HepG2 (cell line): ENCODE measurements around the gene DUSP22. TPM values are rescaled to one million over a fixed set of nuclear protein-coding genes. Genes with fewer than 3 reads are reported as not detected.

ENCODE experiments used
- ATAC-seq: fragments of 200-7000 bp; cut with Tn5 transposase; 3 replicates; pipeline ENCODE4 v1.9.1; 2020; ENCODE audit warnings: mild to moderate bottlenecking, moderate library complexity
- BruUV-seq: library from RNA; stranded (reverse); fragments of 400-500 nt; replicated peaks from 2 replicates; lab custom pipeline; 2021; lab: Mats Ljungman, UMichigan
- CTCF ChIA-PET: fragments of 300-600 bp; formaldehyde crosslinking; extraction: SDS; loops from one replicate; lab custom pipeline; 2021; ENCODE audit warnings: low total read pairs, inconsistent platforms, low intra/inter-chr PET ratio; lab: Yijun Ruan, JAX
- POLR2A ChIA-PET: fragments of 350-600 bp; sonication (Branson Sonifier 250); formaldehyde crosslinking; loops from one replicate; lab custom pipeline; 2020; ENCODE audit warnings: antibody characterized with exemption, inconsistent platforms; lab: Yijun Ruan, JAX
- DNase-seq: peaks from one replicate; pipeline ENCODE4 v3.0.0-alpha.2; 2015; ENCODE audit warnings: low spot score
- FAIRE-seq: peaks from 3 replicates; lab custom pipeline; 2011; peaks lifted over from hg19 to GRCh38; lab: Jason Lieb, UNC
- H2AFZ ChIP-seq: one replicate; pipeline ENCODE4 v1.6.1; 2011; ENCODE audit warnings: low read length, inconsistent platforms
- H3K27ac ChIP-seq: fragments of 300-600 bp; 3 replicates; pipeline ENCODE4 v1.8.0; 2011; ENCODE audit warnings: mixed run types, mild to moderate bottlenecking, mixed read lengths, low read length, inconsistent platforms; ENCODE audit not compliant: insufficient read depth; ENCODE audit errors: extremely low read length
- H3K27me3 ChIP-seq, 2 experiments: fragments of 200-600 bp in 1 of 2; 2 replicates in 1 of 2; 3 replicates in 1 of 2; pipeline versions ENCODE4 v1.6.0 to v1.8.0; 2011; ENCODE audit warnings: low read length in 2 of 2, mild to moderate bottlenecking in 2 of 2, moderate library complexity in 2 of 2, inconsistent platforms in 1 of 2; ENCODE audit not compliant: insufficient read depth in 2 of 2, control insufficient read depth in 1 of 2
- H3K36me3 ChIP-seq, 2 experiments: fragments of 200-600 bp in 1 of 2; replicated peaks in 1 of 2; 2 replicates in 1 of 2; 3 replicates in 1 of 2; pipeline versions ENCODE4 v1.5.1 to v1.8.0; 2011; ENCODE audit warnings: low read length in 2 of 2, inconsistent platforms in 1 of 2; ENCODE audit not compliant: insufficient read depth in 2 of 2, control insufficient read depth in 1 of 2
- H3K4me1 ChIP-seq: 2 replicates; pipeline ENCODE4 v1.5.1; 2012; ENCODE audit warnings: low read length, inconsistent platforms; ENCODE audit not compliant: insufficient read depth
- H3K4me2 ChIP-seq: 2 replicates; pipeline ENCODE4 v1.6.0; 2011; ENCODE audit warnings: low read depth, low read length, inconsistent platforms
- H3K4me3 ChIP-seq, 3 experiments: fragments of 200-600 bp in 1 of 3; sonication (generic), shearing (Covaris generic) in 1 of 3; replicated peaks in 1 of 3; 2 replicates each; pipeline ENCODE4 v1.5.1; 2011 to 2016; ENCODE audit warnings: low read length in 3 of 3, inconsistent platforms in 2 of 3, low read depth in 2 of 3, mild to moderate bottlenecking in 2 of 3, control low read depth in 1 of 3, mixed read lengths in 1 of 3; ENCODE audit not compliant: insufficient read depth in 1 of 3
- H3K79me2 ChIP-seq: one replicate; pipeline ENCODE4 v1.6.1; 2011; ENCODE audit warnings: low read length, inconsistent platforms; ENCODE audit not compliant: insufficient read depth
- H3K9ac ChIP-seq: 2 replicates; pipeline ENCODE4 v1.6.0; 2011; ENCODE audit warnings: mild to moderate bottlenecking, low read depth, low read length, inconsistent platforms; ENCODE audit not compliant: insufficient read depth
- H3K9me3 ChIP-seq: 2 replicates; pipeline ENCODE4 v1.5.1; 2012; ENCODE audit warnings: mild to moderate bottlenecking, low read length
- H4K20me1 ChIP-seq: 2 replicates; pipeline ENCODE4 v1.6.0; 2011; ENCODE audit warnings: inconsistent platforms, mild to moderate bottlenecking, low read length, moderate library complexity; ENCODE audit not compliant: insufficient read depth
- CEBPB ChIP-seq: IDR thresholded peaks from 2 replicates; pipeline ENCODE4 v1.6.1; 2011; ENCODE audit warnings: low read depth, low read length, improper control_type of control experiment, borderline replicate concordance
- GATAD2A ChIP-seq: IDR thresholded peaks from 2 replicates; pipeline ENCODE4 v1.6.1; 2016
- HNF4A ChIP-seq: sonication (generic); formaldehyde crosslinking; IDR thresholded peaks from 2 replicates; pipeline ENCODE4 v1.4.0; 2020; ENCODE audit warnings: missing genetic modification reagents
- ZBTB33 ChIP-seq: sonication (generic); formaldehyde crosslinking; IDR thresholded peaks from 2 replicates; pipeline ENCODE4 v1.4.0; 2020; ENCODE audit warnings: missing genetic modification reagents
- ZBTB38 ChIP-seq: sonication (generic); formaldehyde crosslinking; IDR thresholded peaks from 2 replicates; pipeline ENCODE4 v1.5.1; 2020; ENCODE audit warnings: mild to moderate bottlenecking, missing genetic modification reagents
- ZNF30 ChIP-seq: sonication (generic); formaldehyde crosslinking; IDR thresholded peaks from 2 replicates; pipeline ENCODE4 v1.5.0; 2020; ENCODE audit warnings: mild to moderate bottlenecking, missing genetic modification reagents
- WGBS: methylation state at CpG from one replicate; pipeline ENCODE4 v1.1.6; 2017; ENCODE audit warnings: low lambda C conversion rate; 5-methylcytosine and 5-hydroxymethylcytosine counted together
- in situ Hi-C: cut with HindIII; loops from 2 replicates; pipeline ENCODE4 v1.10.0; 2017; ENCODE audit warnings: low pct_unique_long_range_greater_than_20kb; ENCODE audit not compliant: extremely low pct_ligation_motif_present
- intact Hi-C: fragments of 100-400 bp; cut with micrococcal nuclease; formaldehyde crosslinking; loops from one replicate; pipeline ENCODE4 v1.10.0; 2022; ENCODE audit not compliant: unreplicated experiment
- polyA plus RNA-seq, 8 experiments: library from polyadenylated mRNA; depleted of rRNA in 3 of 8; stranded (reverse) in 7 of 8; unstranded in 1 of 8; fragments of >200 nt; fragmentation: Illumina TruSeq in 4 of 8; extraction: Trizol in 4 of 8; gene quantifications; 2 replicates each; pipeline versions ENCODE4 v1.2.1 to v1.2.3, GENCODE V29; 2011 to 2016; ENCODE audit warnings: low read depth in 4 of 8, missing spikeins in 1 of 8, mixed read lengths in 1 of 8; ENCODE audit not compliant: insufficient read depth in 1 of 8
- total RNA-seq, 5 experiments: library from RNA; depleted of rRNA; stranded (reverse); fragments of >200 nt; fragmentation: Illumina TruSeq; extraction: Trizol; gene quantifications; 2 replicates each; pipeline ENCODE4 v1.2.3, GENCODE V29; 2016; ENCODE audit warnings: low read depth in 1 of 5

Gene DUSP22
- total and polyA plus RNA-seq, 2 of the 13 experiments (the other 11 are each of a cell fraction or from before 2014, with no cell fraction given), result 20.2 to 32.8 TPM

- FAIRE-seq (peak; percentile 21), ATAC-seq (peak; percentile 33), DNase-seq (no peak)
- no peak overlapping the region for H3K9ac ChIP-seq
- H3K27ac ChIP-seq, result no peak overlapping the region
- no peaks in the 10 kb centered on the region for H3K9me3 ChIP-seq
- CTCF ChIA-PET, result no interaction called here
- peaks cover 12% of the 10 kb centered on the region; the same call in 1 of the 2 replicates for H4K20me1 ChIP-seq
- H3K4me1 ChIP-seq, result peaks cover 29% of the 10 kb centered on the region
- no TSS peak for BruUV-seq
- peaks cover 33% of the 10 kb centered on the region for H3K79me2 ChIP-seq
- H3K4me2 ChIP-seq, result no peak overlapping the region
- no peak overlapping the region for H3K4me3 ChIP-seq
- in situ Hi-C loops, result no loop called here
- no peaks in the 10 kb centered on the region for H3K36me3 ChIP-seq
- H2AFZ ChIP-seq, result no peak overlapping the region
- POLR2A ChIA-PET, result no interaction called here
- 44% methylated on average over 11 of the region's 11 CpGs for WGBS
- intact Hi-C loops, result no loop called here
- peak; percentile 56; the same call in 1 of the 2 replicates for TF ChIP-seq ZBTB33
- peak; percentile 16; the same call in 1 of the 2 replicates for TF ChIP-seq GATAD2A (CRISPR knock-in tag)
- TF ChIP-seq ZNF30 (CRISPR knock-in tag), result no peak
- peak; percentile 85 for TF ChIP-seq ZBTB38 (CRISPR knock-in tag)
- TF ChIP-seq CEBPB, result peak; percentile 8; the same call in 1 of the 2 replicates
- TF ChIP-seq HNF4A (CRISPR knock-in tag), result peak; percentile 8; the same call in 1 of the 2 replicates
- H3K27me3 ChIP-seq, result no peaks in the 10 kb centered on the region; a peak in 1 of 5 replicates
Observed at GRCh38 chr6:298233-299103, 6.2 kb downstream of the DUSP22 start.
